CD4-positive, alpha-beta T cell treated with Interleukin-17A for 4 hours (primary cell): ENCODE results near the gene TBC1D16.

ENCODE experiments used
- DNase-seq: peaks from one replicate; pipeline ENCODE4 v3.0.0-alpha.2; 2020; ENCODE audit warnings: mixed read lengths

Gene TBC1D16

GRCh38 chr17:80035687-80035936 lies at the start of gene TBC1D16:
Gene TBC1D16, minus strand, starts transcription at chr17:80035872. Its CDS starts 22,325 bp downstream, at chr17:80013547.
- no peak for DNase-seq

- DNase-seq = no peak
Observed at GRCh38 chr17:80084773-80085172, 49.1 kb upstream of the TBC1D16 start.

GRCh38 chr17:80083136-80083661 lies 47.5 kb upstream of the TBC1D16 start:
- no peak for DNase-seq

DNA sequence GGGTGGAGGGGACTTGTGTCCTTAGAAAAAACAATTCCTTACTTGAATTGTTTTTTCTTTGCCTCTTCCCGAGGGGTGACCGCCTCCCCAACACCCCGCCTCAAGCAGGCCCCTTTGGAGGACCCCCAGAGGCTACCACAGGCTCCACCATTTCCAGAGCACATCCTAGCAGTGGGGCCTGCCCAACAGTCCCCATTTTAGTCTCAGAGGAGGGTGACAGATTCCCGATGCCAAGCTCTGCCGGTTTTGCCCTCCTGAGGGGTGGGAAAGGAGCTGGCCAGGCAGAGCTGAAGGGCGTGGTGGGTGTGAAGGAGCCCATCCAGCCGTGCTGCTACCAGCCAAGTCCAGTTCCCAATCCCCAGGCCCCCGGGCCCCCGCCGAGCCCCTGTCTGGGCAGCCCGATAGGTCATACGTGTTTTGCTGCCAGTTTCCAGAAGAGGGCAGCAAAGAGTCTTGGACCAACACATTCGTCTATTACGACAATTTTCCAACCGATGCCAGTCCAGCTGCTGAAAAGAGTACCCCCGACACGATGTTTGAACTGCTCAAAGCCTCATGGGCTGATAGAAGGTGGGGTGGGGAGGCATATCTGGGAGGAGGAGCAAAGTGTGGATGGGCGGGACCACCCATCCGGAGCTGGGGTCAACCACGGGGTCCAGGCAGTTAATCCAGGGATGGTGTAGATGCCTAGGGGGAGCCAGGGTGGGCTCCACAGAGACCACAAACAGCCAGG lies 46.9 kb upstream of the TBC1D16 start:
- peak; percentile 74 for DNase-seq

- no peak for DNase-seq
Observed at GRCh38 chr17:80081596-80081995, 45.9 kb upstream of the TBC1D16 start.

- no peak for DNase-seq
Observed at GRCh38 chr17:80080081-80080480, 44.4 kb upstream of the TBC1D16 start.

DNA sequence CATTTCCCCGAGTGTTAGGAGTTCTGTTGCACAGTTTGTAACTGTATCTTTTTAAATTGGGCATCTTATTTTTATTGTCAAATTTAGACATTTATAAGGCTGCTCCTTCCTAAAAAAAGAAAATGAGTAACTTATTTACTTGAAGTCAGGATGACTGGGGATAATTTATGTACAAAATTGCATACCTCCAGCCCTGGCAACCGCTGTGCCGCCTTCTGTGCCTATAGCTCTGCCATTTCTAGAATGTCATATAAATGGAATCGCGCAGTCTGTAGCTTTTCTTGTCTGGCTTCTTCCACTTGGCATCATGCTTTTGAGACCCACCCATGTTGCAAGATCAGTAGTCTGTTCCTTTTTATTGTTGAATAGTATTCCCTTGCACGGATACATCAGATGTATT lies 36.7 kb upstream of the TBC1D16 start:
- DNase-seq = no peak

DNA sequence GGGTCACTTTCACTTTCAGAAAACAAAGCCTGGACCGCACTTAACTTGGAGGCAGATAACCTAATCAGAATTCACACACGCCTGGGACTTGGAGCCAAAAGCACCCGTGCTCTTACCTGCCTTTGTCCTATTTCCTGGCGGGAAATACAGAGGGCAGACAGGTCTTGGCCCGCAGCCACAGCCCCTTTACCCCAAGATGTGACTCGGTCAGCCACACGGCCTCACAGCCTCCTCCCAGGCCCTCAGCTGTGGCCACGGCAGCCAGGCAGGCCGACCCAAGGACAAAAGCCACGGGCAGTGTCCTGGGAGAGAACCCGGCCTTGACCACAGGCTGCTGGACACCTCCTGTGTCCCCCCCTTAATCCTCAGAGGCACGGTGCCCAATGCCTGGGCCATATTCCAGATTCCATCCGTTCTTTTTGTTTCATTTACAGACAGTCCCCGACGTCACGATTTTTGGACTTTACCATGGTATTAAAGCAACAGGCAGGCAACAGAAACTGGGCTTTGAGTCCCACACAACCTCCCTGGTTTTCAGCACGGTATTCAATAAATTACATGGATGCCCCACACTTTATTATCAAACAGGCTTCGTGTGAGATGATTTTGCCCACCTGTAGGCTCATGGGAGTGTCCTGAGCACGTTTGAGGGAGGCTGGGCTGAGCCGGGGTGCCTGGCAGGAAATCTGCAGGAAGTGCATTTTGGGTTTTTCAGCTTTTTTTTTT lies 35.6 kb upstream of the TBC1D16 start:
- DNase-seq = no peak

DNA sequence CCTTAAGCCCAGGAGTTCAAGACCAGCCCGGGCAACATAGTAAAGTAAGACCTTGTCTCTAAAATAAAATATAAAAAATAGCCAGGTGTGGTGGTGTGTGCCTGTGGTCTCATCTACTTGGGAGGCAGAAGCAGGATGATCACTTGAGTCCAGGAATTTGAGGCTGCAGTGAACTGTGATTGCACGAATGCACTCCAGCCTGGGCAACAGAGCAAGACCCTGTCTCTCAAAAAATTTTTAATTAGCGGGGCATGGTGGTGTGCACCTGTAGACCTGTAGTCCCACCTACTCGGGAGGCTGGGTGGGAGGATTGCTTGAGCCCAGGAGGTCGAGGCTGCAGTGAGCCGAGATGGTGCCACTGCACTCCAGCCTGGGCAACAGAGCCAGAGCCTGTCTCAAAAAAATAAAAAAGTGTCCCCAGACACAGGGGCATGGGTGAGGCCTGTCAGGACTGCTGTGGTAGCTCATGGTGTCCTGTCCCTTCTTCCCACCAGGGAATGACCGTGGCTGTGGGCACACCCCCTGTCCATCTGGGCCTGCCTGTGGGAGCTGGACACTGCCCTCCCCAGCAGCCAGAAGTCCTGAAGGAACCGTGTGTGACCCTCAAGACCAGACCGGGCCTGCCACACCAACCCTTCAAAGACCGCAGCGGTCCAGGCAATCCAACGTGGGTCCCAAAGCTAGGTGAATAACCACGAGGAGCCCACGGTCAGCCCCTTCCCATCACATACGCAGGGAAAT lies 34.9 kb upstream of the TBC1D16 start:
- no peak for DNase-seq

DNA sequence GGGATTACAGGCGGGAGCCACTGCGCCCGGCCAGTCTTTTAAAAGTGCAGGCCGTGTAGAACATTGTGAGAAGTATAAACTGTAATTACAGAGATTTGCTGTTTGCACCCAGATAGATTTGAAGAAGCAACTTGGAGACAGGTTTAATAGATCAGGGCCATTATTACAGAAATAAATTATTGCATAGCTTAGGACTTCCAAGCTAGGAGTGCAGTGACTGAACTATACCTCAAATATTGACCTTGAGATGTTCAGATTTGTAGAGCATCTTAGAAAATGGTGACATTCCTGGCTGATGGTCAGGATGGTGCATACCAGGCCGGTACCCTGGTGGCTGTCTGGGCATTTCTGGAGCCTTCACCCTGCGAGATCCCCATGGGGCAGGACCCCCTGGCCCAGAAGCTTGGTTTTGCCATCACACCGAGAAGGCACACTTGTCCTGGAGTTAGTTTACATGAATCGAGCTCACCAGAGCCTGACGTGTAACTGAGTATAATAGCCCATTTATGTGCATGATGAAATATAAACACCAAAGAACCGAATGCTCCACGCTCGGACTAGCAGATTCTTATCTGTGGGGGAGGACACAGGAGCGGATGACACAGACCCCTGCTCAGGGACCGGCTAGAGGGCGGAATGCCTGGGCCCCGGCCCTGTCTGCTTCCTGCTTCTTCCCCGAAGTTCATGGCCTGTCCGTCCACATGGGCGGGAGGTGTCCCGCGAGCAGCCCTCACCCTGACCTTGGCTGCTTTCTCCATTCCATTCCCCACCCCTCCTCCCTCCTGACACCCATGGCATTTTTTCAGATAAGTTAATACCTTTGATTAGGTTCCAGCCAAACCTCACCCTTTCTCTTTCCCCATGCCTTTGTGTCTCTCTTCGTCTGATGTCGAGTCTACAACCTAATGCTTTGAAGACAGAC lies 32.9 kb upstream of the TBC1D16 start:
- no peak for DNase-seq

GRCh38 chr17:80067393-80067986 lies 31.8 kb upstream of the TBC1D16 start:
- no peak for DNase-seq

DNA sequence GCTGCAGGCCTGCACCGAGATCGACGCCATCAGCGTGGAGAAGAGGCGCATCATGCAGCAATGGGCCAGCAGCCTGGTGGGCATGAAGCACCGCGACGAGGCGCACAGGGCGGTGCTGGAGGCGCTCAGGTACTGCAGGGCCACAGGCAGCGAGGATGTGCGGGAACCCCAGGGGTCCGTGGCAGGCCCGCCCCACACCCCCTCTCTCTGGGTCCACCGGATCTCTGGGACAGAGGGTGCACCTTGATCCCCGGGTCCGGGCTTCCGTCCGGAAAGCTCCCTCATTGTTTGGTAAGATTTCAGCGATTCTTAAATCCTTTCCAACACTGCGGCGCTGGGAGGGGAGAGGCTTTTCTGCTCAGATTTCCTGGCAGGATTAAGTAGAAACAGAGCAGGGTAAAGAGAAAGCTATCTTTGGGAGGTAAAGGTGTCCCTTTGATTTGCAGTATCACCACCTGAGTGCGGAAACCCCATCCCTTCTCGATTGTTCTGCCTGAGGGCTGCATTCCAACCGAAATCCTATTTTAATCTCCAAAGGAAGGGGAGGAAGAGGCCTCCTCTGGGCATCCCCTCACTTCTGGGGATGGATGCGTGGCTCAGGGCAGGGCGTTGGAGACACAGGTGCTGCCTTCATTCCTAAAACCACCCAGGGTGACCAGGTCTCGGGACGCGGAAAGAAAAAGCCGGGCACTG lies 30.0 kb upstream of the TBC1D16 start:
- DNase-seq = no peak

DNA sequence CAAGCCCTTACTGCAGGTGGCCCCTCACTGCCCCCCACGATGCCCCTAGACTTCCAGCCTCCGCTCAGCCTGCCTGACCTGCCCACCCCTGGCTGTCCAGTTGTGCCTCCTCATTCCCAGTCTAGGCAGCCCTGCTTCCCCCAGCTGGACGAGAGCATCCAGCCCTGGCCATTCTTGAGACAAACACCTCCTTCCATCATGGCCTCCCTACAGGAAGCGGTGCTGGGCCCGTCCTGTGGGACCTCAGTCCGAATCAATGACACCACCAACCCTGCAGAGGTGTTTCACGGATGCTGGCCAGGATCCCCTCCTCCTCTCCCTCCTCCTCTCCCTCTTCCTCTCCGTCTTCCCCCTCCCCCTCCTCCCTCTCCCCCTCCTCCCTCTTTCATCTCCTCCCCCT lies 29.0 kb upstream of the TBC1D16 start:
- no peak for DNase-seq

GRCh38 chr17:80063830-80064585 lies 28.3 kb upstream of the TBC1D16 start:
- no peak for DNase-seq

DNA sequence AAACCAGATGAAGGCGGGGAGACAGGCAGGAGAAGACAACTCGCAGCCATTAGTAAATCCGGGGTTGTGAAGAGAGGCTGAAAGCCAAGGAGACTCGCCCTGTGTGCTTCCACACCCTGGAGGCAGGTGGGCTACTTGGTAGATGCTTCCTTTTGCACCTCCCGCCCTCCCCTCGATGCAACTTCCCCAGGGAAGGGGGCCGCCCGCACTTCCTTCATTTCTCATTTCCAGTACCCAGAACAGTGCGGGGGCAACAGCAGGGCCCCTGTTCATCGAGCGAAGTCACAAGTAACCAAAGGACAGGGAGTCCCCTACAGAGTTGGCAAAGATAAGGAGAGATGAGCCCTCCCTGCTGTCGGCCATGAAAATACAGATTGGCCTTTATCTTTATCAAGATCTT lies 25.7 kb upstream of the TBC1D16 start:
- DNase-seq = no peak

DNA sequence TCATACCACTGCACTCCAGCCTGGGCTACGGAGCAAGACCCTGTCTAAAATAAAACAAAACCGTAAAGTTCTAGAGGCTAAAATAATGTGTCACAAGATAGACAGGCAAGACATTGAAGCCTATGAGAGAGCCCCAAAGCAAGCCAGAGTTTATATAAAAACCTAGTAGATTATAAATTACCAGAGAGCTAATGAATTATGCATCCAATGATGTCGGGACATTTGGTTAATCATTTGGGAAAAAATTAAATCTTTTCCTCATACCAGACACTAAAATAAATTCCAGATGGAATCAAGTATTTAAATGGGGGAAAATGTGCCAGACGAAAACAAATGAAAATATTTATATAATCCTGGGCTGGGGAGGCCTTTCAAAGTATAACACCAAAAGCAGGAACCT lies 25.0 kb upstream of the TBC1D16 start:
- DNase-seq = no peak

- no peak for DNase-seq
Observed at GRCh38 chr17:80058311-80058955, 22.8 kb upstream of the TBC1D16 start.

- DNase-seq = no peak
Observed at GRCh38 chr17:80055597-80055996, 19.9 kb upstream of the TBC1D16 start.

DNA sequence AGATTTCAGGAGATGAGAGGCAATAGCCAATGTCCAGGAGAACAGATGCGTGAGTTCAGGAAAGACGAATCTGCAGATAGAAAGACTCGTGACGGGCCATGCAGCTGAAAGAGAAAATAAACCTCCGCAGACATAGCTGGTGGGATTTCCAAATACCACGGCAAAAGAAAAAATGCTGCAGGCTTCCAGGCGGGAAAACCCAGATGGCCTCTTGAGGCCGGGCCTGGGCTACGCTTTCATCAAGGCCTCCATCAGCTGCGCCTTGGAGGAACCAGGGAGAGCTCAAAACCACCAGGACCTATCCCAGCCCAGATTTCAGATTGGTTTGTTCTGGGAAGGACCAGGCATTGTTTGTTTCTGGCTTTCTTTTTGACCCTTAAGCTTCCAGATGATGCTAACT lies 17.4 kb upstream of the TBC1D16 start:
- DNase-seq = no peak

DNA sequence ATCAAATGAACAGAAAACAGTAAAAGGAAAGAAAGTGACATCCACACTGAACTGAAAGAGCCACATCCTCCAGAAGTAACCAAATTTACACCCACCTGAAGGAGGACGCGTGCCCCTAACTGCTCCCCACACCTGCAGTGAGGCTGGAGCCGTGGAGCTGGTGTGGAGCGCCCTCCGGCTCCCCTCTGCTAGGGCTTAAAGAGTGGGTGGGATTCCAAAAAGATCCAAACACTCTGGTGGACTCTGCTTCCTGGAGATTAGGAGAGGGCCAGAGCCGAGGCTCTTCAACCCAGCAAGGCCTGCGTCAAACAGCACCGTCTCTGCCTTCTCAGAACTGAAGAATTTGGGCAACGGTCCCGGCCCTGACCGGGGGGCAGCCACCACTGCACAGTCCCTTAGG lies 16.0 kb upstream of the TBC1D16 start:
- no peak for DNase-seq
